ENCODE results near the gene MTRR. TPM values are rescaled to one million over a fixed set of nuclear protein-coding genes. Genes with fewer than 3 reads are reported as not detected.
A peak's percentile ranks its signal among the peaks of the same experiment; 100 is the strongest.

Gene MTRR
- total RNA-seq, 1 experiment from 2014 or later = 88.6 TPM

- Mint-ChIP-seq H3K4me3 (ENCODE audit: unreplicated experiment) (no peak overlapping the region), H3K4me1 (ENCODE audit: insufficient read depth, unreplicated experiment) (no peaks in the 10 kb centered on the region), H3K27me3 (ENCODE audit: insufficient read depth, unreplicated experiment) (no peaks in the 10 kb centered on the region), H3K27ac (ENCODE audit: low read depth, unreplicated experiment) (no peak overlapping the region), H3K9me3 (ENCODE audit: unreplicated experiment) (no peaks in the 10 kb centered on the region), H3K36me3 (ENCODE audit: insufficient read depth, unreplicated experiment) (peaks cover 41% of the 10 kb centered on the region)
- no TSS peak for BruUV-seq (replicated peaks)
- POLR2A ChIA-PET = interaction anchor here (0.6 to 1.6 kb wide), 3 partner anchors 8 to 10 kb away, joined by 3 to 4 read pairs (median 4); partner anchors contain the start of genes FASTKD3 and MTRR
- CTCF ChIA-PET = interaction anchor here (0.7 to 2.6 kb wide), 5 partner anchors 9 to 112 kb away, joined by 3 to 9 read pairs (median 6); no protein-coding TSS in a partner anchor
- intact Hi-C loops (cut with micrococcal nuclease) = loop anchor here (5.0 kb wide), 1 partner anchor 101 kb away; no protein-coding TSS in a partner anchor
- DNase-seq (ENCODE audit: unreplicated experiment) = no peak
- TF ChIP-seq CTCF (IDR thresholded peaks at IDR 0.05; ENCODE audit: unreplicated experiment) = no peak
Observed at GRCh38 chr5:7857926-7858632, 10.9 kb upstream of the MTRR start.

GRCh38 chr5:7866196-7866595 is 2.8 kb upstream of the MTRR start:
- POLR2A ChIA-PET = interaction anchor here (2.0 kb wide), 1 partner anchor 8 kb away, joined by 4 read pairs; no protein-coding TSS in a partner anchor
- CTCF ChIA-PET = interaction anchor here (2.7 kb wide), 1 partner anchor 9 kb away, joined by 9 read pairs; no protein-coding TSS in a partner anchor
- TF ChIP-seq CTCF (IDR thresholded peaks at IDR 0.05; ENCODE audit: unreplicated experiment) = no peak
- H3K27me3 Mint-ChIP-seq (ENCODE audit: insufficient read depth, unreplicated experiment) = no peaks in the 10 kb centered on the region
- no peak overlapping the region for H3K27ac Mint-ChIP-seq (ENCODE audit: low read depth, unreplicated experiment)
- intact Hi-C loops (cut with micrococcal nuclease) = no loop called here
- peaks cover 15% of the 10 kb centered on the region for H3K4me1 Mint-ChIP-seq (ENCODE audit: insufficient read depth, unreplicated experiment)
- H3K4me3 Mint-ChIP-seq (ENCODE audit: unreplicated experiment) = no peak overlapping the region
- H3K9me3 Mint-ChIP-seq (ENCODE audit: unreplicated experiment) = no peaks in the 10 kb centered on the region
- H3K36me3 Mint-ChIP-seq (ENCODE audit: insufficient read depth, unreplicated experiment) = peaks cover 42% of the 10 kb centered on the region
- DNase-seq (ENCODE audit: unreplicated experiment) = no peak
- no TSS peak for BruUV-seq (replicated peaks)

- no peak for TF ChIP-seq CTCF (IDR thresholded peaks at IDR 0.05; ENCODE audit: unreplicated experiment)
- Mint-ChIP-seq H3K27ac (ENCODE audit: low read depth, unreplicated experiment) (no peak overlapping the region), H3K27me3 (ENCODE audit: insufficient read depth, unreplicated experiment) (no peaks in the 10 kb centered on the region), H3K9me3 (ENCODE audit: unreplicated experiment) (no peaks in the 10 kb centered on the region), H3K4me3 (ENCODE audit: unreplicated experiment) (peak overlapping the region; percentile 84), H3K4me1 (ENCODE audit: insufficient read depth, unreplicated experiment) (peaks cover 16% of the 10 kb centered on the region), H3K36me3 (ENCODE audit: insufficient read depth, unreplicated experiment) (peaks cover 32% of the 10 kb centered on the region)
- no TSS peak for BruUV-seq (replicated peaks)
- intact Hi-C loops (cut with micrococcal nuclease) = no loop called here
- ChIA-PET POLR2A (interaction anchor here (2.0 to 5.0 kb wide), 2 partner anchors 9 to 20 kb away, joined by 4 to 30 read pairs; no protein-coding TSS in a partner anchor), CTCF (interaction anchor here (2.7 to 3.3 kb wide), 2 partner anchors 10 to 19 kb away, joined by 9 to 20 read pairs; no protein-coding TSS in a partner anchor)
- no peak for DNase-seq (ENCODE audit: unreplicated experiment)
Observed at GRCh38 chr5:7867260-7867659, 1.7 kb upstream of the MTRR start.

GRCh38 chr5:7868427-7868772 is 548 bp upstream of the MTRR start:
- intact Hi-C loops (cut with micrococcal nuclease) = no loop called here
- H3K4me3 Mint-ChIP-seq (ENCODE audit: unreplicated experiment) = peak overlapping the region; percentile 84
- H3K9me3 Mint-ChIP-seq (ENCODE audit: unreplicated experiment) = no peaks in the 10 kb centered on the region
- CTCF ChIA-PET = interaction anchor here (2.3 to 3.3 kb wide), 2 partner anchors 13 to 18 kb away, joined by 9 to 20 read pairs; no protein-coding TSS in a partner anchor
- peaks cover 23% of the 10 kb centered on the region for H3K4me1 Mint-ChIP-seq (ENCODE audit: insufficient read depth, unreplicated experiment)
- peaks cover 25% of the 10 kb centered on the region for H3K36me3 Mint-ChIP-seq (ENCODE audit: insufficient read depth, unreplicated experiment)
- DNase-seq (ENCODE audit: unreplicated experiment) = no peak
- no peaks in the 10 kb centered on the region for H3K27me3 Mint-ChIP-seq (ENCODE audit: insufficient read depth, unreplicated experiment)
- no peak for TF ChIP-seq CTCF (IDR thresholded peaks at IDR 0.05; ENCODE audit: unreplicated experiment)
- POLR2A ChIA-PET = interaction anchor here (0.6 to 5.0 kb wide), 15 partner anchors 9 to 1235 kb away, joined by 3 to 30 read pairs (median 4); partner anchors contain the start of genes NSUN2 and SRD5A1
- no TSS peak for BruUV-seq (replicated peaks)
- H3K27ac Mint-ChIP-seq (ENCODE audit: low read depth, unreplicated experiment) = peak overlapping the region; percentile 83
